ENCODE results near the gene PDE2A. TPM values are rescaled to one million over a fixed set of nuclear protein-coding genes. Genes with fewer than 3 reads are reported as not detected.

The PDE2A gene
- total and polyA plus RNA-seq, 2 donors (not counting 1 experiment from before 2014, with no cell fraction given) = 0.88 to 2.9 TPM

DNA sequence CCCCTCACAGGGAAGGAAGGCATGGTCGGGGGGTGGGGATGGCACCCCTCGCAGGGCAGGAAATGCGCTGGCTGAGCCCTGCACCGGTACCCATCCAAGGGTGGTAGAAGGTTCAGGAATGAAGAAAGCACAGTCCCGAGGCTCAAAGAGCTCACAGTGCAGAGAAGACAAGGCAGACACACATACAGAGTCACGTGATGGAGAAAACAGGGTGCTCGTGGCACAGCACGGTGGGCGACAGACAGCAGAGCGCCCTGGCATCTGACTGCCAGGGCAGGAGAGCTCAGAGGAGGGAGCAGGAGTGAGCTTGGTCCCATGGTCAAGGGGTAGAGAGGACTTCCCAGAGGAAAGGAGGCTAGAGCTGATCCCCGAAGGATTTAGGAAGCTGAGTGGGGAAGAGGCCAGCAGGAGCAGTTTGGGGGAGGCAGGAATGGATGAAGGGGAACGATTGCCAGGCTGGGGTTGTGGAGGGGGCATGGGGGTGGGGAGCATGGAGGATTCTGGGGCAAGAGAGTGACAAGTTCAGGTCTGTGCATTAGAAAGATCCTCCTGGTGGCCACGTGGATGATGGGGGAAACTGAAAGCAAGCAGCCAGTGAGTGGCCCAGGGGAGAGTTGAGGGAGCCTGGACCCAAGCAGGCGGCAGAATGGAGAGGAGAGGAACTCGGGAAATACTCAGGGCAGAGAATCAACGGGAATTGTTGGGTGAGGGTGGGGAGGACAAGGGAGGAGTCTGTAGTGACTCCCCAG is 43.9 kb downstream of the PDE2A start:
- ChIA-PET CTCF (no interaction called here), POLR2A (interaction anchor here (0.7 kb wide), 1 partner anchor 739 kb away, joined by 3 read pairs; no protein-coding TSS in a partner anchor)
- intact Hi-C loops (cut with micrococcal nuclease) = no loop called here
- no peak overlapping the region for H3K4me2 ChIP-seq (replicated peaks; ENCODE audit: low read depth, low read length, poor library complexity, severe bottlenecking)
- ATAC-seq (ENCODE audit: low read depth) (no peak), DNase-seq (no peak)
- H3K27me3 Mint-ChIP-seq = peaks cover 9% of the 10 kb centered on the region
- H3K27me3 ChIP-seq (replicated peaks in 1 of 4; ENCODE audit: control extremely low read depth in 1 of 4, control insufficient read depth in 3 of 4, insufficient read depth in 4 of 4, low read length in 3 of 4) = peaks cover 0 to 6% (median 0%) of the 10 kb centered on the region in 4 experiments
- H3K27ac Mint-ChIP-seq = no peak overlapping the region
- no peaks in the 10 kb centered on the region for H3K4me1 Mint-ChIP-seq
- no peaks in the 10 kb centered on the region for H3K9me3 ChIP-seq (ENCODE audit: control extremely low read depth in 1 of 3, control insufficient read depth in 2 of 3, insufficient read depth in 1 of 3, low read length in 2 of 3)
- H3K4me1 ChIP-seq (ENCODE audit: control insufficient read depth in 2 of 2, insufficient read depth in 2 of 2, low read length in 2 of 2) = no peaks in the 10 kb centered on the region
- no peaks in the 10 kb centered on the region for H3K79me2 ChIP-seq (ENCODE audit: control insufficient read depth, insufficient read depth, low read length)
- WGBS (ENCODE audit: insufficient coverage) = 62% methylated on average over 16 of the region's 16 CpGs
- H3K27ac ChIP-seq (ENCODE audit: low read length in 2 of 2) = no peak overlapping the region
- no peaks in the 10 kb centered on the region for H3K36me3 ChIP-seq (replicated peaks in 1 of 2; ENCODE audit: control extremely low read depth in 1 of 2, control insufficient read depth in 1 of 2, extremely low read depth in 1 of 2, insufficient read depth in 2 of 2, low read length in 1 of 2)
- H2AFZ ChIP-seq (ENCODE audit: insufficient read depth, low read depth, low read length, poor library complexity, severe bottlenecking) = no peak overlapping the region
- H3K9ac ChIP-seq (ENCODE audit: low read length) = no peak overlapping the region
- no peaks in the 10 kb centered on the region for H3K9me3 Mint-ChIP-seq (ENCODE audit: insufficient read depth)
- no peaks in the 10 kb centered on the region for H4K20me1 ChIP-seq (ENCODE audit: control insufficient read depth, insufficient read depth, low read length, poor library complexity, severe bottlenecking)
- TF ChIP-seq, protein P1, sequence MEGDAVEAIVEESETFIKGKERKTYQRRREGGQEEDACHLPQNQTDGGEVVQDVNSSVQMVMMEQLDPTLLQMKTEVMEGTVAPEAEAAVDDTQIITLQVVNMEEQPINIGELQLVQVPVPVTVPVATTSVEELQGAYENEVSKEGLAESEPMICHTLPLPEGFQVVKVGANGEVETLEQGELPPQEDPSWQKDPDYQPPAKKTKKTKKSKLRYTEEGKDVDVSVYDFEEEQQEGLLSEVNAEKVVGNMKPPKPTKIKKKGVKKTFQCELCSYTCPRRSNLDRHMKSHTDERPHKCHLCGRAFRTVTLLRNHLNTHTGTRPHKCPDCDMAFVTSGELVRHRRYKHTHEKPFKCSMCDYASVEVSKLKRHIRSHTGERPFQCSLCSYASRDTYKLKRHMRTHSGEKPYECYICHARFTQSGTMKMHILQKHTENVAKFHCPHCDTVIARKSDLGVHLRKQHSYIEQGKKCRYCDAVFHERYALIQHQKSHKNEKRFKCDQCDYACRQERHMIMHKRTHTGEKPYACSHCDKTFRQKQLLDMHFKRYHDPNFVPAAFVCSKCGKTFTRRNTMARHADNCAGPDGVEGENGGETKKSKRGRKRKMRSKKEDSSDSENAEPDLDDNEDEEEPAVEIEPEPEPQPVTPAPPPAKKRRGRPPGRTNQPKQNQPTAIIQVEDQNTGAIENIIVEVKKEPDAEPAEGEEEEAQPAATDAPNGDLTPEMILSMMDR (IDR thresholded peaks at IDR 0.05) = no peak
- no peak for TF ChIP-seq EZH2 (IDR thresholded peaks at IDR 0.05; ENCODE audit: borderline replicate concordance, insufficient read depth, low read depth, low read length, poor library complexity, severe bottlenecking)
- H3K4me3 Mint-ChIP-seq = no peak overlapping the region
- no peak overlapping the region for H3K4me3 ChIP-seq (ENCODE audit: control extremely low read depth in 1 of 5, extremely low read depth in 1 of 5, insufficient read depth in 1 of 5, low read depth in 2 of 5, low read length in 4 of 5)

DNA sequence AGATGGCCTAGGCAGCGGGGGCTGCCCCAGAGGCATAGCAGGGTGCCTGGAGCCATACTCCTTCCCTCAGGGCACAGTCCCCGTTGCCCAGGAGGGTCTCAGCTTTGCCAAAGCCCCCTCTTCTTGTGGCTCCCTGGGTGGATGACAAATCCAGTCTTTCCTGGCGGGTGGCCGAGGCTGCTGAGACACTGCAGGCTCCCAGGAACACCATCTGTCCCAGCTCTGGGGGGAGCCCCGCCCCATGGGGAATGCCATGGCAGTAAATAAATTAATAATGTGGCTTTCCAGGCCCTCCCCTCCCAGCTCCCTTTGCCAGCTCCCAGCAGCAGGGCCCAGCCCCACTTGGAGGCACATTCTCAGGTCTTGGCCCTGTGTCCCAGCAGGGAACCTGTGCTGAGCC is 45.0 kb downstream of the PDE2A start:
- H3K9ac ChIP-seq (ENCODE audit: low read length) = no peak overlapping the region
- POLR2A ChIA-PET = no interaction called here
- ATAC-seq (ENCODE audit: low read depth) = no peak

More for the DNA sequence above, 45.0 kb downstream of the PDE2A start:
- intact Hi-C loops (cut with micrococcal nuclease) = no loop called here
- Histone ChIP-seq H3K27me3 (replicated peaks in 1 of 4; ENCODE audit: control extremely low read depth in 1 of 4, control insufficient read depth in 3 of 4, insufficient read depth in 4 of 4, low read length in 3 of 4) (peaks cover 0 to 6% (median 0%) of the 10 kb centered on the region in 4 experiments), H2AFZ (ENCODE audit: insufficient read depth, low read depth, low read length, poor library complexity, severe bottlenecking) (no peak overlapping the region), H3K4me2 (replicated peaks; ENCODE audit: low read depth, low read length, poor library complexity, severe bottlenecking) (no peak overlapping the region), H3K27ac (ENCODE audit: low read length in 2 of 2) (no peak overlapping the region), H3K4me1 (ENCODE audit: control insufficient read depth in 2 of 2, insufficient read depth in 2 of 2, low read length in 2 of 2) (no peaks in the 10 kb centered on the region), H3K4me3 (ENCODE audit: control extremely low read depth in 1 of 5, extremely low read depth in 1 of 5, insufficient read depth in 1 of 5, low read depth in 2 of 5, low read length in 4 of 5) (no peak overlapping the region), H4K20me1 (ENCODE audit: control insufficient read depth, insufficient read depth, low read length, poor library complexity, severe bottlenecking) (no peaks in the 10 kb centered on the region), H3K36me3 (replicated peaks in 1 of 2; ENCODE audit: control extremely low read depth in 1 of 2, control insufficient read depth in 1 of 2, extremely low read depth in 1 of 2, insufficient read depth in 2 of 2, low read length in 1 of 2) (no peaks in the 10 kb centered on the region), H3K9me3 (ENCODE audit: control extremely low read depth in 1 of 3, control insufficient read depth in 2 of 3, insufficient read depth in 1 of 3, low read length in 2 of 3) (no peaks in the 10 kb centered on the region), H3K79me2 (ENCODE audit: control insufficient read depth, insufficient read depth, low read length) (no peaks in the 10 kb centered on the region)
- CTCF ChIA-PET = interaction anchor here (0.9 to 1.2 kb wide), 3 partner anchors 14 to 44 kb away, joined by 3 read pairs; no protein-coding TSS in a partner anchor
- Mint-ChIP-seq H3K27me3 (peaks cover 11% of the 10 kb centered on the region), H3K4me3 (no peak overlapping the region), H3K4me1 (peaks cover 1% of the 10 kb centered on the region), H3K9me3 (ENCODE audit: insufficient read depth) (no peaks in the 10 kb centered on the region), H3K27ac (no peak overlapping the region)
- no peak for TF ChIP-seq EZH2 (IDR thresholded peaks at IDR 0.05; ENCODE audit: borderline replicate concordance, insufficient read depth, low read depth, low read length, poor library complexity, severe bottlenecking)
- TF ChIP-seq, protein P1 (IDR thresholded peaks at IDR 0.05) = no peak
- no peak for DNase-seq
- 81% methylated on average over 4 of the region's 5 CpGs for WGBS (ENCODE audit: insufficient coverage)

Measured in B cell (primary cell).